Right cardiac atrium (tissue), 5 donors: ENCODE measurements around the gene WTAP. TPM values are rescaled to one million over a fixed set of nuclear protein-coding genes. Genes with fewer than 3 reads are reported as not detected.
"Not testable (repeated sequence)": the region's sequence is repeated elsewhere in the genome, so short reads cannot be mapped to it uniquely, and the experiment has no call there.

Experiments used
- ATAC-seq, 2 donors: fragments of 200-7000 bp; cut with Tn5 transposase; one replicate each; pipeline versions ENCODE4 v1.8.0 to v1.9.1; 2020; ENCODE audit warnings: moderate library complexity in 2 of 2, mild to moderate bottlenecking in 1 of 2
- DNase-seq, 3 donors: peaks; one replicate each; pipeline ENCODE4 v3.0.0-alpha.2; 2020
- H3K27ac ChIP-seq: one replicate; pipeline ENCODE4 v1.5.1; 2013; ENCODE audit warnings: mild to moderate bottlenecking, low read length, control low read depth, moderate library complexity
- H3K27me3 ChIP-seq: one replicate; pipeline ENCODE4 v1.6.1; 2013; ENCODE audit not compliant: control insufficient read depth, insufficient read depth
- H3K4me1 ChIP-seq: one replicate; pipeline ENCODE4 v1.6.1; 2013; ENCODE audit warnings: low read length; ENCODE audit not compliant: control insufficient read depth, insufficient read depth
- H3K4me3 ChIP-seq: one replicate; pipeline ENCODE4 v1.5.1; 2013; ENCODE audit warnings: low read length, control low read depth
- H3K9me3 ChIP-seq: one replicate; pipeline ENCODE4 v1.6.1; 2013; ENCODE audit warnings: low read length; ENCODE audit not compliant: control insufficient read depth
- WGBS: extraction: QIAGEN DNeasy Blood & Tissue Kit; methylation state at CpG from one replicate; pipeline ENCODE4 v1.1.7; 2013; 5-methylcytosine and 5-hydroxymethylcytosine counted together
- intact Hi-C, 4 donors: fragments of 100-400 bp; cut with DNase I; formaldehyde crosslinking; loops; one replicate each; pipeline versions ENCODE4 v1.11.0 to v1.14.0; 2022 to 2023
- polyA plus RNA-seq: library from polyadenylated mRNA; stranded (reverse); fragments of 200-250 nt; gene quantifications from one replicate; pipeline ENCODE4 v1.2.3, GENCODE V29; 2013
- total RNA-seq, 4 donors: library from RNA; stranded (reverse); fragmentation: NEBNext Ultra II Directional; extraction: Animal tissue kit (Norgen Biotek cat#: 25700); gene quantifications; one replicate each; pipeline ENCODE4 v1.2.1, GENCODE V29; 2021
- donor health status: healthy with polysubstance abuse.
- donor health status: DM: no; HTN: yes; CAD: no.
- donor health status: DM: no; HTN: no; CAD: no.
- donor health status: DM: no; HTN: yes; CAD: no; lungs with severe emphysema.
- donor health status: DM: yes; HTN: yes; CAD: no.

Gene WTAP
- total and polyA plus RNA-seq, 5 donors: 46.1 to 61.0 (median 56.1) TPM

DNA sequence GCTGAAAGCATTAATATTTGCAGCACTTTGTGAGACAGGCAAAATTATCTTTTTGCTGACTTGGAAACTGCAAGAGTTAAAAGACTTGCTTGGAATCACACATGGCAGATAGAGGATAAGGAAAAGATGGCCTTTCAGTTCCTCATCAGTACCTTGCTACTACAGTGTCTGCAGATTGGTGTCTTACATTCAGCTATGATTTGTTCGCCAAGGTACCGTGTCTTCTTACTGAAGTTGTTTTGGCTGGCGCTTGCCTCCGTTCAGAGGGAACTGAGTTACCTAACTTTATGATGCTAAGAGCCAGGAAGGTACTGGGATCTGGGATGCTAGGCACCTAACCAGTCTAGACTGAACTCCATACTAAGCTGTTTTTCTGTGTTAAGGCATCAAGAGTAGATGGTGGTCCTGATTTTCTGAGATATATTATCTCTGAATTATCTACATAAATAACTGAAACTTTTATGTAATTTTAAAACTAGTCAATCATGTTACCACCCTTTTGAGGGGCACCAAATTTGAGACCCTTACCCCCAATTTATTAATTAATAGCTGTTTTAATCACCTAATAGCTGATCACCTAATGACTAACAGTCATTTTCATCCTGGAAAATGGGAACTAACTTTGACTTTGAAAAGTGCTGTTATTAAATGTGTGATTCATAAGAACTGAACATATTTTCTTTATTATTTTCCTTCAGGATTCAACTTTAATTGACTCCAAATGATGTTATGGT, 2.5 kb downstream of the WTAP start:
- ATAC-seq (no peak), DNase-seq (no peak)
- peak overlapping the region; percentile 4 for H3K4me3 ChIP-seq
- intact Hi-C loops: loop anchor here in 3 of 4 donors (5.0 kb wide), 2 partner anchors 37 to 58 kb away; partner anchors contain the start of genes SOD2 (in 3 of the 3) and TCP1 (in 1 of the 3)
- H3K27ac ChIP-seq: no peak overlapping the region
- no peaks in the 10 kb centered on the region for H3K27me3 ChIP-seq
- H3K4me1 ChIP-seq: peaks cover 5% of the 10 kb centered on the region
- H3K9me3 ChIP-seq: no peaks in the 10 kb centered on the region
- WGBS: 26% methylated on average over 4 of the region's 4 CpGs

DNA sequence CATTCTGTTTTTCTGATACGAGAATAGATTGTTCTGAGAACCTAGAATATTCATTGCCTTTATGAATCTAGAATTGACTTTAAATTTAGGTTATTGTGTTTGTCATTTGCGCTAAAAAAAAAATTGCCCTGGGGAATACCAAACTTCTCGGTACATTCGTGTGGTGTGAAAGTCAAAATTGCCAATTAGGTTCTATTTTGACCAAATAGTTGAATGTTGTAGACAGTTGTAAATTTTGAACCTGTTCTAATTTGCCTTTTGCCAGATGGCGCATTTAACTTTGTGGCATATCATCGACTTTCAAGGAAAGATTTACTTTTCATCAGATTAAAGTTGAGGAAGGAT, 3.0 kb downstream of the WTAP start:
- Histone ChIP-seq H3K4me1 (peaks cover 5% of the 10 kb centered on the region), H3K27me3 (no peaks in the 10 kb centered on the region), H3K9me3 (no peaks in the 10 kb centered on the region), H3K27ac (no peak overlapping the region), H3K4me3 (no peak overlapping the region)
- ATAC-seq (no peak), DNase-seq (no peak)
- 61% methylated on average over 6 of the region's 6 CpGs for WGBS
- intact Hi-C loops: no loop called here

DNA sequence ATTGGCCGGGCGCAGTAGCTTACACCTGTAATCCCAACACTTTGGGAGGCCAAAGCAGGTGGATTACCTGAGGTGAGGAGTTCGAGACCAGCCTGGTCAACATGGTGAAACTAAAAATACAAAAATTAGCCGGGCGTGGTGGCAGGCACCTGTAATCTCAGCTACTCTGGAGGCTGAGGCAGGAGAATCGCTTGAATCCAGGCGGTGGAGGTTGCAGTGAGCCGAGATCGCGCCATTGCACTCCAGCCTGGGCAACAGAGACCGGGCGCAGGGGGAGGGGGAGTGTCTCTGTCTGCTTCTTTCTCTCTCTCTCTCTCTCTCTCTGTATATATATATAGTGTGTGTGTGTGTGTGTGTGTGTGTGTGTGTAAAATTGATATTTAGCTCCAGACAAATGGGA, 5.2 kb downstream of the WTAP start:
- 92% methylated on average over 12 of the region's 12 CpGs for WGBS

DNA sequence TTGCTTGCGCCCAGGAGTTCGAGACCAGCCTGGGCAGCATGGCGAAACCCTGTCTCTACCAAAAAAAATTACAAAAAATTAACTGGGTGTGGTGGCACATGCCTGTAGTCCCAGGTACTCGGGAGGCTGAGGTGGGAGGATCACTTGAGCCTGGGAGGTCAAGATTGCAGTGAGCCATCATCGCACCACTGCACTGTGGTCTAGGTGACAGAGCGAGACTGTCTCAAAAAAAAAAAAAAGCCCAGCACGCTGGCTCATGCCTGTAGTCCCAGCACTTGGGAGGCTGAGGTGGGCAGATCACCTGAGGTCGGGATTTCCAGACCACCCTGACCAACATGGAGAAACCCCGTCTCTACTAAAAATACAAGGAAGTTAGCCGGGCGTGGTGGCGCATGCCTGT, 6.1 kb downstream of the WTAP start:
- DNase-seq, H3K4me3 ChIP-seq, ATAC-seq, H3K4me1 ChIP-seq, intact Hi-C loops, H3K27me3 ChIP-seq, H3K27ac ChIP-seq, H3K9me3 ChIP-seq: not testable (repeated sequence)
- 96% methylated on average over 12 of the region's 12 CpGs for WGBS

More for the DNA sequence above, 5.2 kb downstream of the WTAP start:
- H3K4me1 ChIP-seq, intact Hi-C loops, H3K4me3 ChIP-seq, DNase-seq, H3K27ac ChIP-seq, ATAC-seq, H3K27me3 ChIP-seq, H3K9me3 ChIP-seq: not testable (repeated sequence)

DNA sequence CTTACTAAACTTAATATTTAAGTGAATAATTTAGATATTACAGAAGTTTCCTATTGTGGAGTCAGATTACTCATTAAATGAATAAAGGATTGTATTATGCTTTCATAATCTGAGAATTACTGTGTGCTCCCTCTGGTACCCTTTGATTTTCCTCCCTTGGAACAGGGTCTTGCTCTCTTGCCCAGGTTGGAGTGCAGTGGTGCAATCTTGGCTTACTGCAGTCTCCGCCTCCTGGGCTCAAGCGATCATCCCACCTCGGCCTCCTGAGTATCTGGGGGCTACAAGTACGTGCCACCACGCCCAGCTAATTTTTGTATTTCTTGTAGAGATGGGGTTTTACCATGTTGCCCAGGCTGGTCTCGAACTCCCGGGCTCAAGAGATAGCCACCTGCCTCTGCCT, 9.6 kb downstream of the WTAP start:
- no peaks in the 10 kb centered on the region for H3K9me3 ChIP-seq
- H3K27ac ChIP-seq: no peak overlapping the region
- WGBS: 89% methylated on average over 7 of the region's 7 CpGs
- no peaks in the 10 kb centered on the region for H3K27me3 ChIP-seq
- intact Hi-C loops: no loop called here
- ATAC-seq (no peak), DNase-seq (no peak)
- H3K4me3 ChIP-seq: no peak overlapping the region
- peaks cover 3% of the 10 kb centered on the region for H3K4me1 ChIP-seq

DNA sequence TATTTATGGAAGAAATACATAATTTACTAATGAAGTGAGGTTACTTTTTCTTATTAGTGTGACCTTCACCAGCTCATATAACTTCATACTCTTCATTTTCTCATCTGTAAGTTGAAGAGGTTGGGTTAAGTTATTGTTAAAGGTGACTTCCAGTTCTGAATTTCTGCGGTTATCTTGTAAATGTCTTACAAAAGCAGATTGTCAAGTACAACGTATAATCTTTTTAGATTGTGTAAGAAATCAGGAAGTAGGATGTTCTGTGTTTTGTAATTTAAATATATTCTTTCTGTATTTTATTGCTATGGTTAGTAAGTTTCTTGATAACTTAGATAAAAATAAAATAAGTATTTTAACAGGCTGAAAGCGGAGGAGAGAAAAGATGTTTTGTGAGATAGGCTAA, 12.0 kb downstream of the WTAP start:
- intact Hi-C loops: no loop called here

DNA sequence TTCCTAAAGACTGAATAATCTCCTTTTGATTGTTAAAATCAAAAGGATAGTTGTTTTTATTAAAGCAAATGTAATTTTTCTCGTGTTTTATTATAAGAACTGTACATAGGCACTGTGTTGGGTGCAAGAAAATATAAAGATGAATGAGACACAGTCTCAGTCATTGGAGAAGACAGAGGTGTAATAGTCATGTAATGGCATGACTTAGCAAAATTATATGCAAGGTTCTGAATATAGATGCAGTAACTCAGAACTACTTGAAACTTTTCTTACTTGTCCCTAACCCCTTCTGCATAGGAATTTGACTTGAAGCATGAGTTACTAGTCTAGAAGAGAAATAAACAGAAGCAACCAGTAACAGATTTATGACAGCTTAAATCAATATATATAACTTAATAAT, 14.9 kb downstream of the WTAP start:
- intact Hi-C loops: no loop called here
- no peak overlapping the region for H3K27ac ChIP-seq
- no peak overlapping the region for H3K4me3 ChIP-seq
- ATAC-seq: no peak
- DNase-seq: no peak
- H3K9me3 ChIP-seq: no peaks in the 10 kb centered on the region
- 88% methylated on average over 1 of the region's 1 CpG for WGBS
- no peaks in the 10 kb centered on the region for H3K27me3 ChIP-seq
- no peaks in the 10 kb centered on the region for H3K4me1 ChIP-seq

More for the DNA sequence above, 12.0 kb downstream of the WTAP start:
- Histone ChIP-seq H3K27me3 (no peaks in the 10 kb centered on the region), H3K4me3 (no peak overlapping the region), H3K27ac (no peak overlapping the region), H3K9me3 (no peaks in the 10 kb centered on the region), H3K4me1 (peaks cover 1% of the 10 kb centered on the region)
- no peak for DNase-seq
- ATAC-seq: no peak
- 55% methylated on average over 3 of the region's 3 CpGs for WGBS

DNA sequence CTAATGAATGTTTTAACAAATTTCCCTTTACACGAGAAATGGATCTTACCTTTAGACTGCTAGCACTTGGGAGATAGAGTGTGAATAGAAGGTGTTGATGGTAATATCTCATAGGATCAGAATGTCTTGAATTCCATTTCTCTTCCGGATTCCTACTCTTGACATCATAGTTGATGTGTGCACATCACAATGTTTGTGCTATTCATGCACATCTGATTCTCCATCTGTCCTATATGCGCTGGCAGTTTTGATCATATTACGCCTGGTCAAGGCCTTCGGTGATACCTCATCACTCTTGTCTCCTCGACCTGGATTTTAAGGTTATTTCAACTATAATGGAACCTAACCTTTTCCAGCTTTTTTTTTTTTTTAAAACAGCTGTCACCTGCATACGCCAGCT, 17.8 kb downstream of the WTAP start:
- intact Hi-C loops: no loop called here
- Histone ChIP-seq H3K4me3 (no peak overlapping the region), H3K9me3 (no peaks in the 10 kb centered on the region), H3K4me1 (no peaks in the 10 kb centered on the region), H3K27ac (no peak overlapping the region), H3K27me3 (no peaks in the 10 kb centered on the region)
- DNase-seq (no peak), ATAC-seq (no peak)
- 78% methylated on average over 7 of the region's 7 CpGs for WGBS

DNA sequence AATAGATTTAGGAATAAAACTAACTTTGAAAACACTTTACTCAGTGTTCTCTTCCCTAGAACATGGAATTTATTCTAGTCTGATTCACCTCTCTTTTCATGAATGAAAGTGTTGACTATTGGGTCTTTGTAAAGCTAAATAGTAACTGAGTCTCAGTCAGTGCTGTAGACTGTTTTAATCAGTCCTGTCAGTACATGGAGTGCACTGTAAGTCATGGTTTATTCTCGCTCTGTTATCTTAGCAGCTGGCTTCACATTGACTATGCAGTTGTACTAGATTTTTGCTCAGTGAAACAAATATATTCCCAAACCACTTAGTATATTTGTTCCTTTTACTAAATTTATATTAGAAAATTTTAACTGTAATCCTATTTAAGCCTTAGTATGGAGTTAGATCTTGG, 19.5 kb downstream of the WTAP start:
- DNase-seq: no peak
- Histone ChIP-seq H3K4me1 (no peaks in the 10 kb centered on the region), H3K27ac (no peak overlapping the region), H3K4me3 (no peak overlapping the region), H3K27me3 (no peaks in the 10 kb centered on the region), H3K9me3 (no peaks in the 10 kb centered on the region)
- WGBS: 59% methylated on average over 1 of the region's 1 CpG
- intact Hi-C loops: no loop called here
- ATAC-seq: peak in 1 of 2 donors; percentile 64

DNA sequence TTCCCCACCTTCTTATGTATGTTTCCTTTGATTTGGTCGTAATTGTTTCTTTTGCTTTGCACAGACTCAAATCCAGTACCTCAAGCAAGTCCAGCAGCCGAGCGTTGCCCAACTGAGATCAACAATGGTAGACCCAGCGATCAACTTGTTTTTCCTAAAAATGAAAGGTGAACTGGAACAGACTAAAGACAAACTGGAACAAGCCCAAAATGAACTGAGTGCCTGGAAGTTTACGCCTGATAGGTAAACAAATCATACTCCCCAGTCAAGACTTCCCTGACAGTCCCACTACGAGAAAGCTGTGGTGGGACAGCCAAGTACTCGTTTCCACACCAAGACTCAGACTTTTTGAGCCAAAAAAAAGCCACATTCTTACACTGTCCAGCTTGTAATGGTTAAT, 20.8 kb downstream of the WTAP start:
- ATAC-seq, H3K27ac ChIP-seq, H3K9me3 ChIP-seq, H3K27me3 ChIP-seq, DNase-seq, H3K4me3 ChIP-seq, intact Hi-C loops, H3K4me1 ChIP-seq: not testable (repeated sequence)
- WGBS: 82% methylated on average over 7 of the region's 7 CpGs

DNA sequence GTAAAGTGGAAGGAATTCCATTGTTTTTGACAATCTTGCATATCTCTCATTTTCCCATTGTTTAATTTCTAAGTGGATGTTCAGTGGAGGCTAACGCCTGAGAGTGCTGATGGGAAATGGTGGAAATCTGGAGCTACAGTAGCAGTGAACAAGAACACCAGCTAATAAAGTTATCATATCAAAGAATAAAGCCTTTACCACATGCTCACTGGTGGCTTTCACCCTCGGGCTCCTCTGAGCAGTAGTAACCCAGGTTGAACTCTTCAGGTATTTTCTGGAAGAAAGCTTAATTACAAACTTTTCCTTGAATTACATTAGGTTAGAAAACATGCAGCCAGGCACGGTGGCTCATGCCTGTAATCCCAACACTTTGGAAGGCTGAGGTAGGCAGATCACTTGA, 24.1 kb downstream of the WTAP start:
- ATAC-seq: no peak
- WGBS: 83% methylated on average over 3 of the region's 3 CpGs
- Histone ChIP-seq H3K4me1 (no peaks in the 10 kb centered on the region), H3K4me3 (no peak overlapping the region), H3K27me3 (no peaks in the 10 kb centered on the region), H3K9me3 (no peaks in the 10 kb centered on the region), H3K27ac (no peak overlapping the region)
- intact Hi-C loops: no loop called here
- DNase-seq: no peak
